ENCODE results near the gene PATL2.

GRCh38 chr15:44697014-44697413, 14.1 kb downstream of the PATL2 start:
- TF ChIP-seq CTCF (IDR thresholded peaks at IDR 0.05) (no peak), ZFX (IDR thresholded peaks at IDR 0.05; ENCODE audit: borderline replicate concordance) (no peak)
